ENCODE data around the gene SNX5. TPM values are rescaled to one million over a fixed set of nuclear protein-coding genes. Genes with fewer than 3 reads are reported as not detected.
A peak's percentile ranks its signal among the peaks of the same experiment; 100 is the strongest.

SNX5 gene
- total RNA-seq, 1 donor from 2014 or later = 133 TPM

DNA sequence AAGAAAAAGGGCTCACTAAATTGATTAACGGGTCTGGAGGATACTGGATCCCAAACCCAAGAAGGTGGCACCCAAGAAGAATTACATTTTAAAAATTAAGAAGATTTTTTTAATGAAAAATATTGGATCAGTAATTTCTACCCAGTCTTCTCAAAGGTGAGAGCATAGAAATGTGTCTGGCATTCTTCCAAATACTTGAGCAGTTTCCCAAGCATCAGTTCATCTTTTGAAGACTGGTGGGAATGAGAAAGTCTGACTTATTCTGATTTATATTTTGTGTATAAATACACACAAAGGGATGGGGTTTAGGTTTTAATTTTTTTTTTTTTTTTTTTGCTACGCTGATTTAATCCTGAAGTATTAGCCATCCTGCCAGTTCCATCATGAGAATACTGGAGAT lies 3.5 kb upstream of the SNX5 start:
- H3K27ac Mint-ChIP-seq = peak overlapping the region; percentile 99
- no peaks in the 10 kb centered on the region for H3K27me3 Mint-ChIP-seq (ENCODE audit: low read depth)
- H3K9me3 Mint-ChIP-seq = no peaks in the 10 kb centered on the region
- H3K4me1 Mint-ChIP-seq = peaks cover 53% of the 10 kb centered on the region
- H3K4me3 Mint-ChIP-seq = peak overlapping the region; percentile 93
- H3K36me3 Mint-ChIP-seq = peaks cover 11% of the 10 kb centered on the region
- TF ChIP-seq, protein P1, sequence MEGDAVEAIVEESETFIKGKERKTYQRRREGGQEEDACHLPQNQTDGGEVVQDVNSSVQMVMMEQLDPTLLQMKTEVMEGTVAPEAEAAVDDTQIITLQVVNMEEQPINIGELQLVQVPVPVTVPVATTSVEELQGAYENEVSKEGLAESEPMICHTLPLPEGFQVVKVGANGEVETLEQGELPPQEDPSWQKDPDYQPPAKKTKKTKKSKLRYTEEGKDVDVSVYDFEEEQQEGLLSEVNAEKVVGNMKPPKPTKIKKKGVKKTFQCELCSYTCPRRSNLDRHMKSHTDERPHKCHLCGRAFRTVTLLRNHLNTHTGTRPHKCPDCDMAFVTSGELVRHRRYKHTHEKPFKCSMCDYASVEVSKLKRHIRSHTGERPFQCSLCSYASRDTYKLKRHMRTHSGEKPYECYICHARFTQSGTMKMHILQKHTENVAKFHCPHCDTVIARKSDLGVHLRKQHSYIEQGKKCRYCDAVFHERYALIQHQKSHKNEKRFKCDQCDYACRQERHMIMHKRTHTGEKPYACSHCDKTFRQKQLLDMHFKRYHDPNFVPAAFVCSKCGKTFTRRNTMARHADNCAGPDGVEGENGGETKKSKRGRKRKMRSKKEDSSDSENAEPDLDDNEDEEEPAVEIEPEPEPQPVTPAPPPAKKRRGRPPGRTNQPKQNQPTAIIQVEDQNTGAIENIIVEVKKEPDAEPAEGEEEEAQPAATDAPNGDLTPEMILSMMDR (IDR thresholded peaks at IDR 0.05; ENCODE audit: unreplicated experiment) = no peak
- no peak for DNase-seq (ENCODE audit: low spot score in 2 of 2, unreplicated experiment in 2 of 2)

DNA sequence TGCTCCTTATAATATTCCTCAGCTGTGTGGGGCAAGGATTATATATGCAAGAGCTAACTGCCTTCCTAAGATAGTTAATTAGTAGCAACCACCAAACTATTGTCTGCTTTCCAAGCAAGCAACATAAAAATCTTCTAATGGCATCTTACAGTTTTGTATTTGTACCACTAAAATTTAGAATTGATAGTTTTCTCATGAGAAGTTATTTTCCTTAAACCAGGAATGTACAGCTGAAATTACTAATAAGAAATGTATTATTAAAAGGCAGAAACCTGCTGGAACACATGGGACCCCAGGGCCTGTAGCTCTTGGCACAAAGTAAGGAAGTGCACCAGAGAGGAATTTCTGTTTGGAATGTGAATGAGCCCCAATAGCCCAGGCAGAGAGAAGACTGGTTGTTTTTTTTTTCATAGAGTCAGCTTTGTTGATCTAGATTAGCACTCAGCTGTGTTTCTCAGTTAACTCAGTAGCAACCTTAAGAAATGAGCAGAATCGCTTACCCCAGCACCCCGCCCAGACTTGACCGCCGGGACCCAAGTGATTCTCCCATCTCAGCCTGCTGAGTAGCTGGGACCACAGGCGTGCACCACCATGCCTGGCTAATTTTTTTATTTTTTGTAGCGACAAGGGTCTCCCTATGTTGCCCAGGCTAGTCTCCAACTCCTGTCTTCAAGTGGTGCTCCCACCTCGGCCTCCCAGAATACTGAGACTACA lies 2.9 kb upstream of the SNX5 start:
- Mint-ChIP-seq H3K36me3 (peaks cover 9% of the 10 kb centered on the region), H3K4me1 (peaks cover 59% of the 10 kb centered on the region), H3K27me3 (ENCODE audit: low read depth) (no peaks in the 10 kb centered on the region), H3K9me3 (no peaks in the 10 kb centered on the region), H3K27ac (peak overlapping the region; percentile 99), H3K4me3 (peak overlapping the region; percentile 93)
- TF ChIP-seq, protein P1 (IDR thresholded peaks at IDR 0.05; ENCODE audit: unreplicated experiment) = no peak
- no peak for DNase-seq (ENCODE audit: low spot score in 2 of 2, unreplicated experiment in 2 of 2)

DNA sequence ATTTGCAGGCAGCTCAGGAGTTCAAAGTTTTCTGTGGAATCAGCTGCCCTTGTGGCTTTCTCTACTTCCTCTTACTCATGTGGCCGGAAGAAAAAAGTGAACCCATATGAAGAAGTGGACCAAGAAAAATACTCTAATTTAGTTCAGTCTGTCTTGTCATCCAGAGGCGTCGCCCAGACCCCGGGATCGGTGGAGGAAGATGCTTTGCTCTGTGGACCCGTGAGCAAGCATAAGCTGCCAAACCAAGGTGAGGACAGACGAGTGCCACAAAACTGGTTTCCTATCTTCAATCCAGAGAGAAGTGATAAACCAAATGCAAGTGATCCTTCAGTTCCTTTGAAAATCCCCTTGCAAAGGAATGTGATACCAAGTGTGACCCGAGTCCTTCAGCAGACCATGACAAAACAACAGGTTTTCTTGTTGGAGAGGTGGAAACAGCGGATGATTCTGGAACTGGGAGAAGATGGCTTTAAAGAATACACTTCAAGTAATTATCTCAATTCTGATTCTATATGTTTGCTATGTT lies 1.4 kb upstream of the SNX5 start:
- Mint-ChIP-seq H3K4me1 (peaks cover 75% of the 10 kb centered on the region), H3K4me3 (peak overlapping the region; percentile 93), H3K36me3 (no peaks in the 10 kb centered on the region), H3K9me3 (no peaks in the 10 kb centered on the region), H3K27me3 (ENCODE audit: low read depth) (no peaks in the 10 kb centered on the region), H3K27ac (peak overlapping the region; percentile 99)
- TF ChIP-seq, protein P1 (IDR thresholded peaks at IDR 0.05; ENCODE audit: unreplicated experiment) = no peak
- DNase-seq (ENCODE audit: low spot score in 2 of 2, unreplicated experiment in 2 of 2) = no peak

DNA sequence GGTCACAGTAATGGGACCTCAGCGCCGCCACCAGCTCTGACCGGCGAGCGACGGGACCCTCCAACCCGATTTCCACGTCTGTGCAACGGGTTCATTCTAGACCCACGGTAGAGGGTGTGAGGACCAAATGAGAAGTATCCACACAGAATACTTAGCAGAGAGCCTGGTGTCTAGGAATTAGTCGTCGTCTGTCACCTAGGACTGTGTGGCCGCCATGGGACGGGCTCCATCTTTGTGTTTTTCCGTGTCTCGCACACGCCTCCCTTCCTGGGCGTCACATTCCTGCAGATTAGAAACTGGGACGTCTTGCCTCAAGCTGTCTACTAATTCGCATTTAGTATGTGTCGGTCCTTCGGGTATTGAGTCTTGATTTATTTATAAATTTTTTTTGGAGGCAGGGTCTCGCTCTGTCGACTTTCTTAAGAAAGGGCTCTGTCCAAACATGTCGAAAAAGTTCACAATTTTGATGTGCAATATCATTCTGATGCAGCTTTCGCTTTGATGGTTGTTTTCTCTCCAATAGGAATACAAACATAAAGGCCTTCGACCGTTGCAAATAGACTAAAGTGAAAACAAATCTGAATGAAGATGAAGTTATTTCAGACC lies 787 bp upstream of the SNX5 start:
- Mint-ChIP-seq H3K9me3 (no peaks in the 10 kb centered on the region), H3K4me3 (peak overlapping the region; percentile 93), H3K27me3 (ENCODE audit: low read depth) (no peaks in the 10 kb centered on the region), H3K27ac (peak overlapping the region; percentile 99), H3K36me3 (no peaks in the 10 kb centered on the region), H3K4me1 (peaks cover 76% of the 10 kb centered on the region)
- TF ChIP-seq, protein P1 (IDR thresholded peaks at IDR 0.05; ENCODE audit: unreplicated experiment) = no peak
- no peak for DNase-seq (ENCODE audit: low spot score in 2 of 2, unreplicated experiment in 2 of 2)

DNA sequence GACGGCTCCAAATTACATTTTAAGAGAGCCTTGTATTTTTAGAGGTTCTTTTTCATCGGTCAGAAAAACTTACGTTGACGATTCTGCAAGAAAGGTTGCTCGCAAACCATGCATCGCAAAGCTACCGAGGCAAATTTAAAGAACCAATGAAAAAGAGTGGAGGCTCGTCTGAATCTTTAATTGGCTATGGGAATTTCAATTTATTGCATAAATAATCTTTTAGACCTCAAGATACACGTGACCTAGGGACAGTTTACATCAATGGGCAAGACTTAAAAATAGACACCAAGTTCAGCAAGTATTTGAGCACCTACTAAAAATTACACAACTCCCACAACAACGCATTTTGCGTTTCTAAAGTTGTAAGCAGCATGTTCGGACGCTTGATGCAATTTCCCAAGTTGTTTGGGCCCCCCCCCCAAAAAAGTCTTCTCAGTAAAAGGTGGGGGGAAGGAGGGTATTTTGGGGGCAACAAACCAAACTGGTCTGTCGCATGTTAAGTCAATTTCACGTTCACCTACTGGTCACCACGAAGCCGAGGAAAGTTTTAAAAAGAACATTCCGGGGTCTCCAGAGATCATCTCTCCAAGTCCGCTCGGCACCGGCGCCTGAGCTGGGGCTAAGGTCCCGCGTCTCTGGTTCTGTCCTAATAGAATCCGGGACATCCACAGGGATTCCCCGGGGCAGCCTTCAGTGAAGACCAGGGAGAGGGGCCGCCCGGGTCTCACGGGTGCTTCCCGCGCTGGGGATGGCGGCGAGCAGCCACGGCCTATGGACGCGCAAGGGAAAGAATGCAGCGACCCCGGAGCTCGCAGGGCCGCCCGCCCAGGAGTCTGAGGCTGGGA lies 851 bp downstream of the SNX5 start:
- no peaks in the 10 kb centered on the region for H3K27me3 Mint-ChIP-seq (ENCODE audit: low read depth)
- TF ChIP-seq, protein P1 (IDR thresholded peaks at IDR 0.05; ENCODE audit: unreplicated experiment) = no peak
- peaks cover 4% of the 10 kb centered on the region for H3K36me3 Mint-ChIP-seq
- H3K9me3 Mint-ChIP-seq = no peaks in the 10 kb centered on the region
- DNase-seq (ENCODE audit: low spot score in 2 of 2, unreplicated experiment in 2 of 2) = no peak
- H3K4me3 Mint-ChIP-seq = peak overlapping the region; percentile 89
- peaks cover 75% of the 10 kb centered on the region for H3K4me1 Mint-ChIP-seq
- H3K27ac Mint-ChIP-seq = peak overlapping the region; percentile 85

All from mesothelial cell of epicardium (in vitro differentiated cells).